Activated T-cell treated with anti-CD3 and anti-CD28 coated beads, Interleukin-2, amount 50 U/mL, for 72 hours (primary cell): ENCODE measurements around the gene CASP6. TPM values are rescaled to one million over a fixed set of nuclear protein-coding genes. Genes with fewer than 3 reads are reported as not detected.

Source experiments
- ATAC-seq, 2 donors: fragments of 150-1000 bp; cut with Tn5 transposase; replicated peaks in 1 of 2; 2 replicates each; pipeline ENCODE4 v1.10.0; 2021; ENCODE audit warnings: moderate library complexity in 2 of 2, mild to moderate bottlenecking in 1 of 2
- DNase-seq, 2 donors: peaks; one replicate each; pipeline ENCODE4 v3.0.0; 2021 to 2022; ENCODE audit warnings: mixed read lengths in 1 of 2
- H3K27ac Mint-ChIP-seq: one replicate; pipeline ENCODE4 v1.8.0; 2022; ENCODE audit warnings: mild to moderate bottlenecking, moderate library complexity, mixed read lengths
- H3K27me3 Mint-ChIP-seq: one replicate; pipeline ENCODE4 v1.8.0; 2022; ENCODE audit warnings: low read depth, mixed read lengths
- H3K36me3 Mint-ChIP-seq, 2 donors: one replicate each; pipeline ENCODE4 v1.8.0; 2022; ENCODE audit warnings: mixed read lengths in 2 of 2, mild to moderate bottlenecking in 1 of 2; ENCODE audit not compliant: insufficient read depth in 2 of 2
- H3K4me1 Mint-ChIP-seq: one replicate; pipeline ENCODE4 v1.8.0; 2022; ENCODE audit warnings: low read depth, mixed read lengths
- H3K4me3 Mint-ChIP-seq, 2 donors: one replicate each; pipeline ENCODE4 v1.8.0; 2022; ENCODE audit warnings: mild to moderate bottlenecking in 2 of 2, mixed read lengths in 2 of 2, moderate library complexity in 2 of 2
- H3K9me3 Mint-ChIP-seq, 2 donors: one replicate each; pipeline ENCODE4 v1.8.0; 2022; ENCODE audit warnings: mixed read lengths in 2 of 2
- total RNA-seq, 2 donors: library from RNA; stranded (reverse); gene quantifications; one replicate each; pipeline ENCODE4 v1.2.3, GENCODE V29; 2022

Gene CASP6
- total RNA-seq, 2 donors from 2014 or later = 25.1 to 30.3 TPM

- Mint-ChIP-seq H3K4me1 (peaks cover 26% of the 10 kb centered on the region), H3K27me3 (no peaks in the 10 kb centered on the region), H3K9me3 (no peaks in the 10 kb centered on the region), H3K4me3 (peak overlapping the region; percentile 84 to 86), H3K27ac (no peak overlapping the region), H3K36me3 (peaks cover 0 to 3% of the 10 kb centered on the region in 2 donors)
- DNase-seq = no peak
- ATAC-seq = no peak
Observed at GRCh38 chr4:109730619-109731545, 27.6 kb upstream of the CASP6 start.

- H3K4me1 Mint-ChIP-seq = peaks cover 28% of the 10 kb centered on the region
- no peaks in the 10 kb centered on the region for H3K27me3 Mint-ChIP-seq
- peak within 1 kb of the TSS; percentile 21 for H3K27ac Mint-ChIP-seq
- peak; percentile 74 to 77 for DNase-seq
- H3K9me3 Mint-ChIP-seq = no peaks in the 10 kb centered on the region
- peak; percentile 90 to 93 for ATAC-seq
- H3K4me3 Mint-ChIP-seq = peak within 1 kb of the TSS; percentile 88 to 89
- peaks cover 0 to 7% of the 10 kb centered on the region in 2 donors for H3K36me3 Mint-ChIP-seq
Observed at GRCh38 chr4:109729718-109730618, 26.7 kb upstream of the CASP6 start, which contains the start of gene PLA2G12A. Gene PLA2G12A (minus strand): TSS chr4:109730070. CDS start chr4:109729809, 261 bp downstream.

- Mint-ChIP-seq H3K27ac (no peak overlapping the region), H3K27me3 (no peaks in the 10 kb centered on the region), H3K9me3 (no peaks in the 10 kb centered on the region), H3K4me3 (peak overlapping the region; percentile 88 to 89), H3K4me1 (peaks cover 28% of the 10 kb centered on the region), H3K36me3 (peaks cover 0 to 7% of the 10 kb centered on the region in 2 donors)
- ATAC-seq = no peak
- no peak for DNase-seq
Observed at GRCh38 chr4:109729117-109729717, 26.0 kb upstream of the CASP6 start.

- no peaks in the 10 kb centered on the region for H3K27me3 Mint-ChIP-seq
- H3K4me1 Mint-ChIP-seq = peaks cover 28% of the 10 kb centered on the region
- H3K4me3 Mint-ChIP-seq = peak overlapping the region; percentile 88 to 89
- ATAC-seq = no peak
- H3K27ac Mint-ChIP-seq = no peak overlapping the region
- DNase-seq = no peak
- H3K36me3 Mint-ChIP-seq = peaks cover 0 to 7% of the 10 kb centered on the region in 2 donors
- no peaks in the 10 kb centered on the region for H3K9me3 Mint-ChIP-seq
Observed at GRCh38 chr4:109728385-109728784, 25.1 kb upstream of the CASP6 start.

- Mint-ChIP-seq H3K9me3 (no peaks in the 10 kb centered on the region), H3K27me3 (no peaks in the 10 kb centered on the region), H3K27ac (no peak overlapping the region), H3K4me3 (no peak overlapping the region), H3K4me1 (peaks cover 15% of the 10 kb centered on the region), H3K36me3 (peaks cover 0 to 7% of the 10 kb centered on the region in 2 donors)
- no peak for DNase-seq
- ATAC-seq = no peak
Observed at GRCh38 chr4:109723110-109723509, 19.9 kb upstream of the CASP6 start.

- no peak overlapping the region for H3K27ac Mint-ChIP-seq
- peaks cover 0 to 7% of the 10 kb centered on the region in 2 donors for H3K36me3 Mint-ChIP-seq
- no peak for DNase-seq
- ATAC-seq = no peak
- H3K27me3 Mint-ChIP-seq = no peaks in the 10 kb centered on the region
- H3K4me3 Mint-ChIP-seq = no peak overlapping the region
- H3K9me3 Mint-ChIP-seq = no peaks in the 10 kb centered on the region
- H3K4me1 Mint-ChIP-seq = peaks cover 10% of the 10 kb centered on the region
Observed at GRCh38 chr4:109722357-109722756, 19.1 kb upstream of the CASP6 start.

- H3K4me1 Mint-ChIP-seq = peaks cover 4% of the 10 kb centered on the region
- H3K4me3 Mint-ChIP-seq = no peak overlapping the region
- H3K27ac Mint-ChIP-seq = no peak overlapping the region
Observed at GRCh38 chr4:109721033-109721432, 17.8 kb upstream of the CASP6 start.

GRCh38 chr4:109719604-109720003, 16.4 kb upstream of the CASP6 start:
- ATAC-seq (no peak), DNase-seq (no peak)
- Mint-ChIP-seq H3K36me3 (peaks cover 0 to 9% of the 10 kb centered on the region in 2 donors), H3K4me3 (no peak overlapping the region), H3K27me3 (no peaks in the 10 kb centered on the region), H3K27ac (no peak overlapping the region), H3K4me1 (no peaks in the 10 kb centered on the region), H3K9me3 (no peaks in the 10 kb centered on the region)

More at GRCh38 chr4:109721033-109721432, 17.8 kb upstream of the CASP6 start:
- ATAC-seq = no peak
- Mint-ChIP-seq H3K36me3 (peaks cover 0 to 14% of the 10 kb centered on the region in 2 donors), H3K9me3 (no peaks in the 10 kb centered on the region), H3K27me3 (no peaks in the 10 kb centered on the region)
- DNase-seq = no peak

- no peaks in the 10 kb centered on the region for H3K4me1 Mint-ChIP-seq
- H3K4me3 Mint-ChIP-seq = no peak overlapping the region
- H3K27me3 Mint-ChIP-seq = no peaks in the 10 kb centered on the region
- peaks cover 0 to 9% of the 10 kb centered on the region in 2 donors for H3K36me3 Mint-ChIP-seq
- no peak overlapping the region for H3K27ac Mint-ChIP-seq
- DNase-seq (no peak), ATAC-seq (no peak)
- no peaks in the 10 kb centered on the region for H3K9me3 Mint-ChIP-seq
Observed at GRCh38 chr4:109718759-109719158, 15.5 kb upstream of the CASP6 start.

- Mint-ChIP-seq H3K4me1 (peaks cover 6% of the 10 kb centered on the region), H3K36me3 (peaks cover 0 to 13% of the 10 kb centered on the region in 2 donors), H3K27me3 (no peaks in the 10 kb centered on the region), H3K9me3 (no peaks in the 10 kb centered on the region), H3K4me3 (no peak overlapping the region), H3K27ac (no peak overlapping the region)
- ATAC-seq (no peak), DNase-seq (no peak)
Observed at GRCh38 chr4:109713500-109713899, 10.3 kb upstream of the CASP6 start.

GRCh38 chr4:109708990-109709389, 5.7 kb upstream of the CASP6 start:
- H3K27me3 Mint-ChIP-seq = no peaks in the 10 kb centered on the region
- DNase-seq (no peak), ATAC-seq (no peak)
- H3K9me3 Mint-ChIP-seq = no peaks in the 10 kb centered on the region
- peaks cover under 1 to 4% of the 10 kb centered on the region in 2 donors for H3K36me3 Mint-ChIP-seq
- H3K4me3 Mint-ChIP-seq = no peak overlapping the region
- H3K4me1 Mint-ChIP-seq = peaks cover 9% of the 10 kb centered on the region
- H3K27ac Mint-ChIP-seq = no peak overlapping the region

- Mint-ChIP-seq H3K27me3 (no peaks in the 10 kb centered on the region), H3K4me1 (peaks cover 14% of the 10 kb centered on the region), H3K36me3 (peaks cover 2 to 4% of the 10 kb centered on the region in 2 donors), H3K4me3 (no peak overlapping the region), H3K27ac (no peak overlapping the region), H3K9me3 (no peaks in the 10 kb centered on the region)
- DNase-seq = no peak
- no peak for ATAC-seq
Observed at GRCh38 chr4:109708435-109708834, 5.2 kb upstream of the CASP6 start.
